Stimulated activated CD4-positive, alpha-beta T cell treated with anti-CD3 and anti-CD28 coated beads, Interleukin-12 subunit alpha, Interleukin-12 subunit beta, amount 100 ng/mL, for 48 hours (primary cell): ENCODE measurements around the gene SMTNL2.
"Not testable (repeated sequence)": the region's sequence is repeated elsewhere in the genome, so short reads cannot be mapped to it uniquely, and the experiment has no call there.

ENCODE experiments used
- DNase-seq, 3 donors: peaks; one replicate each; pipeline ENCODE4 v3.0.0-alpha.2; 2020; ENCODE audit warnings: low read depth in 2 of 3, low spot score in 1 of 3

Gene SMTNL2

DNA sequence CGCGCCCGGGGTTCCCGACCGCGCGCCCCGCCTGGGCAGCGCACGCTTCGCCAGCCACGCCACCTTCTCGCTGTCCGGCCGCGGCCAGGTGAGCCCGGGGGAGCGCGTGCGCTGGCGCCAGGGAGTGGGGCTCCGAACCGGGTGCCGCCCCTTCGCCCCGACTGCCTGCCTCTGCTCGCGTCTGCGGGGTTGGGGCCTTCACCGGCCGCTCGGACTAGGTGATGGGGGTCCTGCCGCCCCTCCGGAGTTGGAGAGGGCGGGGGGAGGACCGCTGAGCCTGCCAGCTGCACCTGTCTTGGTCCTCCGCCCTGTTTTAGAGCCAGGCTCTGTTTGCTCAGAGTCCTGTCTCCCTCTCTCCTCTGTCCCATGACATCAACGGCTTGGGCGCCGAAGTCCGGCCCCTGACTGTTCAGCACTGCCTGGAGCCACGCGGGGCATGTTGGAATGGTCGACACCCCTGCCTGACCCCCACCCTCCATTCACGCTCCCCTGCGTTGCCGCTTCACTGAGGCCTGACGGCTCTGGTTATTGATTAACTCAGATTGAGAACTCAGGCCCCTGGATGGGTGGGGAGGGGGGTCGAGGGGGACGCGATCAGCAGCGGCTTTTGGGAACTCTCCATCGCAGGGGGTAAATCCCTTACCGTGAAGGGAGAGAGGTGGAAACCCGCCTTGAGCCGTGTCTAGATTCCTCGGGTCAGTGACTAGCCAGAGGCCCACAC is 748 bp downstream of the SMTNL2 start:
- no peak for DNase-seq

DNA sequence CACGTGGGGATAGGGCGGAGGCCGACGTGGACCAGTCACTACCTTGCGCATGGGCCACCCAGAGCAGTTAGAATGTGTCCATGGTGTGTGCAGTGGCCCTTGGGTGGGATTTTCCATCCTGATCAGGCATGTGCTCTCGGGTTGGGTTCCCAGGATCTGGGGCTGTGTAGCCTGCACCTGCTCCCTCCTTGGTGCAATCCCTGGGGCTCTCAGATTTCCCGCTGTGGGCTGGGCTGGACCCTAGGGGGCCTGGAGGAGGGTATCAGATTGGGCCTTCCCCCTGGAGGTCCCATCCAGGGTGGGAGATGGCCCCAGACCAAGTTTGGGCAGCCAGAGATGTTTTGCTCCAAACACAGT is 1.3 kb downstream of the SMTNL2 start:
- DNase-seq, result no peak

DNA sequence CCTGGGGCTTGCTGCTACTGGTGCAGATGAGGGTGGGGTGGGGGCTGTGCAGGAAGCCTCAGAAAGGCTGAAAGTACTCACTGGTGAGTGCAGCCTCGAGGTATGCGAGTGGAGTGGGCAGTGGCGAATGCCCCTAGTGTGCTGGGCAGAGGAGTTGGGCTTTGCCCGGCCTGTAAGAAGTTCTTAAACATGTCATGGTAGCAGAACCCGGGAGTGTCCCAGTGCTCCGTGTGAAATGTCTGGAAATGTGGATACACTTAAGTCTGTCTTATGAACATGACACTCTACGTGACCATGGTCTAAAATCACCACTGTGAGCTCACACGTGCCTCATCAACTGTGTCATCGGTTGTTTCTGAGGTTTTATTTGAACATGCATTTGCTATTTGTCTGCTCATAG is 1.7 kb downstream of the SMTNL2 start:
- DNase-seq, result no peak

DNA sequence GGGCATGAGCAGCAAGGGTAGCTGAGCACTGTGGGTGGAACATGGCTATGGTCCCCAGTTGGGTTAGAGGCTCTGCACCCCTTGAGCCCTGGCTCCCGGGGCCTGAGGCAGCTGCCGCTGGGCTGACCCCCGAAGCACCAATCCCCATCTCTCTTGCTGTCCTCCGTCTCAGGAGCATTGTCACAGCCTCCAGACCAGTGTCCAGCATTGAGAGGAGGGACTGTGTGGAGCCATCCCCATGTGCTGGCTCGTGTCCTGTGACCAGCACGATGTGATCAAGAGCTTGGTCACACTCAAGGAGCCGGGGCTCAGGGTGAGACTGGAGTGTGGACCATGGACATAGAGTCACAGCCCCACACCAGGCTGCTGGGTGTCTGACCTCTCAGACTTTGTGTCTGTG is 2.9 kb downstream of the SMTNL2 start:
- DNase-seq, result no peak

DNA sequence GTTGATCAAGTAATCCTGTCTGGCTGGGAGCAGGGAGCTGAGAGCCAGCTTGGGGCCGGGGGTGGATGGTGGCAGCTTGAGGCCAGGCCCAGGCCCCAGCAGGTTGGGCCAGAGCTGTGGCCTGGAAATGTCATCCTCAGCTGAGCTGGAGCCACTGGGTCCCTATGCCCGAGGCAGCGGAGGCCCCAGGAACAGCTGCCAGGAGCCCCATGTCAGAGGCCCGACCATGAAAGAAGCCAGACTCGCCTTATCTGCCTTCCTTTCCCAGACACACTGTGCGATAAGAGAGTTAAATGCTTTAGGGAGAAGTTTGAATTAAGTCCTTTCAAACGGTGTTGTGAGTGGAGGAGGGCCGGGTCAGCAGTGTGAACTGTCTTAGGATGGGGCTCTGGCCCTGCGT is 3.5 kb downstream of the SMTNL2 start:
- no peak for DNase-seq

DNA sequence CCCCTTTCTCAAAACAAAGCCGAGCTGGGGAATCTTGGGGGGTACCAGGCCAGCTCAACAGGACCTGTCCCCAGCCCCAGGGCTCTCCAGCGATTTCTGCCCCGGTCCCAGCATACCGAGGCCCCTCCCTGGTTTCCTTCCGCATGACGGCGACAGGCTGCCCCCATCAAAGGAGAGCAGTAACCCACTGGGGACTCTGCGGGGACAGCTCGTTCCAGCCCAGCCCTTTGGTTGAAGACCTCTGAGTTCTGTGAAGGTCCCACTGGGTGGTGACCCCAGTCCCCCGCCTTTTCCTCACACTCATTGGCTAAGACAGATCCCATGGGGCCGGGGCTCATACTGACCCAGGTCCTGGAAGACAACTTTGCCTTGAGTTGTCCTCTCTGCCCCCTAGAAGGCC is 4.1 kb downstream of the SMTNL2 start:
- no peak for DNase-seq

DNA sequence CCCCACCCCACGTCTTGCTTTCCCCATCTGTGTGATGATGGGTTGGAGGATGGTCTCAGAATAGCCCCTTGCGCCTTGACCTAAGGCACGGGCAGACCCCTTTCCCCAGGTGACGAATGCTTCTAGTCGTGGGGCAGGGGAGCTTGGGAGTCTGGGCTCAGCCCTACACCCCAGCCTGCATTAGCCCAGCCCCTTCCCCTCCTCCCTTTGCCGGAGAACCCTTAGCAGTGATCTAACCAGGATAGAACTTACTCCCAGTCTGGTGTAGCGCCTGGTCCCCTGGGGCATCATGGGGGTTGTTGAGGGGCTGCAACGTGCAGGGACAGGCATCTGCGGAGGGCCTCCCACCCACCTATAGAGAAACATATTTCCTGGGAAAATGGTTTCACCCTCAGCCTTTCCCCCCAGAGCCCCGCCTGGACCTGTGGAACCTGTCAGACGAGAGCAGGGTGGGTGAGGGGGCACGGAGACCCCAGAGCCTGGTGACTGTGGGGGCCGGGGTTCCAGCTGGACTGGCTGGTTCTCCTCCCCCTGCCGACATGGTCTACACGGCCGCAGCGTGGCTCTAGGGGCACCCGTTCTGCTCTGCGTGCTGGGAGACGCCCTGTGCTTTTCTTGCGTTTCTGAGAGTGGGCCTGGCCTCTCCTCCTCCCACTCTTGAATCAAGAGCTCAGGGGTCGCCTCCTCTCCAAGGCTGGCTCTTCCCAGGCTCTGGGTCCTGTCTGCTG is 4.7 kb downstream of the SMTNL2 start:
- no peak for DNase-seq

DNA sequence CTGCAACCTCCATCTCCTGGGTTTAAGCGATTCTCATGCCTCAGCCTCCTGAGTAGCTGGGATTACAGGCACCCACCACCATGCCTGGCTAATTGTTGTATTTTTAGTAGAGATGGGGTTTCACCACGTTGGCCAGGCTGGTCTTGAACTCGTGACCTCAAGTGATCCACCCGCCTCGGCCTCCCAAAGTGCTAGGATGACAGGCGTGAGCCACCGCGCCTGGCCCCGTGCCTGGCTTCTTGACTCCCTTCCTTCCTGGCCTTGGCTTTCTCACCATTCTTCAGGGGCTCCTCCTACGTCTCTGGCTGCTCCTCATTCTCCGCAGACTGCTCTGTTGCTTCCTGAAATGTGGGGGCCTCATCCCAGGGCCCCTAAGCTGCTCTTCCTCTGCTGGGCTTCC is 5.7 kb downstream of the SMTNL2 start:
- DNase-seq, result not testable (repeated sequence)

DNA sequence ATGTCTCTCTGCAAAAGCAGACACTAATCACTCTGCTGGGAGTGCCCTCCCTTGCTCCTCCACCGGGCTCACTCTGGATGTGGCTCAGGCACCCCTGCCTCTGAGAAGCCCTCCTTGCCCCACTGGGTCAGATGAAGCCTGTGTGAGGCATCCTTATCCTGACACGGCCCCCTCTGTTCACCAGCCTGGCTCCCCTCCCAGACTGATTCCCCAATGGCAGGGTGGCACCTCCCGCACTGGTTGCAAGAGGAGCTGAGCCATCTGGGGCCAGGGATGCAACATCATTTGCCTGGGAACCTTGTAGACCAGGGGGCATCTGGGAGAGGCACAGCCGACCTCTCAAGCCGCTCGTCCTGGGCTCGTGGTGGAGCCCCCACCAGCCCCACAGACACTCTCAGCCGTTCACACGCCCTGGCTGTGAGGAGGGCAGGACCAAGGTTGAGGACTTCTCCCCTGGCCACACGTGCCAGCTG is 6.7 kb downstream of the SMTNL2 start:
- DNase-seq, result no peak

DNA sequence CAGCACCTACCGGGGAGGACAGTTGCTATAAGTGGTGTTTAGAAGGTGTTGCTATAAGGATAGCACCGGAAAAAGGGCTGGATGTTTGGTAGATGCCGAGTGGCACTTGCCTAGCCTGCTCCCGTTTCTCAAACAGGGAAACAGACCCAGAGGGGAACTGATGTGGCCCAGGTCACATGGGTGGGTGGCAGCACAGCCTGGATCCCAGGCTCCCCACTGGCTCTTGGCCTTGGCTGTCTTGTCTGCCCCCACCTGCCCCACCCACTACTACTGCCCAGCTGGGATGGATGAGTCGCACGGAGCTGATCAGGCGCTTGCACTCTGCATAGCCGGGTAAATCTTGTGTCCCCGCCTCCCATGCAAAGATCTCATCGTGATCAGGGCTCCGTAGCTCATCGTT is 7.2 kb downstream of the SMTNL2 start:
- no peak for DNase-seq

DNA sequence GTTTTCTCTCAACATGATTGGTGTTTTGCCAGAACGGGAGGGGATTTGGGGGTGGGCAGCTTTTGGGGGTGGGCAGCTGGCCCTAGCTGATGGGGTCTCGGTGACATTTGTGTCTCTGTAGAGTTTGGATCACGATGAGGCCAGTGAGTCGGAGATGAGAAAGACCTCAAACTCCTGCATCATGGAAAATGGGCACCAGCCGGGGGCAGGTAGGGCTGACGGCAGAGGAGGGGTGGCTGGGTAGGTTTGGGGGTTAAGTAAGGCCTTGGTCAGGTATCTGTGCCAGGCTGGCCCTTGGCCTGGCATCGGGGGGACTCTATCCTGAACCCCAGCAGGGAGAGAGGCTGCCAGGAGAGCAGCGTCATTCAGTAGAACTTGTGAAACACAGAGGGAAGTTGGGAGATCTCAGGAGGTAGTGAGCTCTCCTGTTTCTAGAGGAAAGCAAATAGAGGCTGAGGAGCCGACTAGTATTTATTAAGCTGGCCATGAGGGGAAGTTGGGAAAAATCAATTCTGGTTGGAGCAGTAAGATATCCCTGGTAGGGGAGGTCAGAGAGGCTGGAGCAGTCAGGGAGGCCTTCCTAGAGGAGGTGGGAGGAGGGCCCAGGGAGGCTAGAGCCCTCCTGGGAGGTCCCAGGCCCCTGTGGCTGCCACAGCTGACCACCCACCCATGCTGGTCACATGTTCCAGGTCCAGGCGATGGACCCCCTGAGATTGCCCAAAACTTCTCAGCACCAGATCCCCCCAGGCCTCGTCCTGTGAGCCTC is 8.1 kb downstream of the SMTNL2 start:
- DNase-seq, result no peak

DNA sequence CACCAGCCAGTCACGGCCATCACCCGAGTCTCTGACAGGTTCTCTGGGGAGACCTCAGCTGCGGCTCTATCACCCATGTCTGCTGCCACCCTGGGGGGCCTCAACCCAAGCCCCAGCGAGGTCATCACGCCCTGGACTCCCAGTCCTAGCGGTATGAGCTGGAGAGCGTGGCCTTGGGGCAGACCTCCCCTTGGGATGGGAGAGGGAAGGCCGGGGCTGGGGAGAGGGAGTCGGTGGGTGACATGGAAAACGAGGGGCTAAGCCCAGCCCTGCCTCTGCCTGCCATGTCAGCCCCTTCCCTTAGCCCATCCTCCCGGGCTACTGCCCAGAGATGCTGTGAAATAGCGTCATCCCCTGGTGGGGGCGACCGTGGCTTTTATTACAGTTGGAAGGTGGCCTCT is 8.7 kb downstream of the SMTNL2 start:
- DNase-seq, result no peak

DNA sequence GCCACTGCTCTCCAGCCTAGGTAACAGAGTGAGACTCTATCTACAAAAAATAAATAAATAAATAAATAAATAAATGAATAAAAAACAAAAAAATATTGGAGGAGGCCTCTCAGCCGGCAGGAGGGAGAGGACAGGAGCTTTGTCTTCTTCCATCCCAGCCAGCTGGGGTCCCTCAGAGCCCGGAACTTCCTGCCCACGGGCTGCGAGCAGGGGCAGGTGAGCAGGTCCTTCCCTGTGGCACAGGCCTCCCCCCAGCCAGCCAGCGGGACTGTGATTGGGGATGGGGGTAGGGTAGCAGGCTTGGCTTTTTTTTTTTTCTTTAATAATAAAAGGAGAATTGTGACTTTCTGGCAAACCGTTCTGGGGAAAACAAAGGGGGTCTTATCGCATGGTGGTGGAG is 10.1 kb downstream of the SMTNL2 start:
- DNase-seq, result no peak

DNA sequence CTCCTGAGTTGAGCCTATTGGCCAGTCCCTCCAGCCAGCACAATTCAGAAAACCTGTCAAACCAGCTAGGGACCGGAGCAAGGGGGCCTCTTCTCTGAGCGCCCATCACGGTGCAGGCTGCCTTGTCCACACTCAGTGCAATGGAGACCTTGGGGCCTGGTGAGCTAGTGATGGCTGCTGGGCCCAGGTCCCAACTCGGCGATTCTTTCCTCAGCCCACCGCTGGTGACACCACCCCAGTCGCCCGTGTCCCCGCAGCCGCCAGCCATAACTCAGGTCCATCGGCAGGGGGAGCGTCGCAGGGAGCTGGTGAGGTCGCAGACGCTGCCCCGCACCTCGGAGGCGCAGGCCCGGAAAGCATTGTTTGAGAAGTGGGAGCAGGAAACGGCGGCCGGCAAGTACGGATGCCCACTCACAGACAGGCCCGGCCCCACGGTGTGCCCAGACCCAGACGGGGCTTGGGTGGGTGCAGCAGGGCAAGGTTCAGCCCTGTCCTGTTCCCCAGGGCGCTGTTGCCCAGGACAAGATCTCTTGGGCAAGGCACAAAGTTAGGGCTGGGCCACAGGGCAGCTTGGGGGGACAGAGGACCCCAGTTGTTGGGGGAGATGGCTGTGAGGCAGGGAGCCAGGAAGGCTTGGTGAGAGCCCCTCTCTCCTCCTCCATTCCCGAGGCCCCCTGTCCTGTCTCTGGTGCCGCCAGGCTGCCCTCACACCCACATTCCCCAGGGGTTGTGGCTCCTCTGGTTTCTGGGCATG is 10.8 kb downstream of the SMTNL2 start:
- peak in 2 of 3 donors; percentile 10 to 29 for DNase-seq

DNA sequence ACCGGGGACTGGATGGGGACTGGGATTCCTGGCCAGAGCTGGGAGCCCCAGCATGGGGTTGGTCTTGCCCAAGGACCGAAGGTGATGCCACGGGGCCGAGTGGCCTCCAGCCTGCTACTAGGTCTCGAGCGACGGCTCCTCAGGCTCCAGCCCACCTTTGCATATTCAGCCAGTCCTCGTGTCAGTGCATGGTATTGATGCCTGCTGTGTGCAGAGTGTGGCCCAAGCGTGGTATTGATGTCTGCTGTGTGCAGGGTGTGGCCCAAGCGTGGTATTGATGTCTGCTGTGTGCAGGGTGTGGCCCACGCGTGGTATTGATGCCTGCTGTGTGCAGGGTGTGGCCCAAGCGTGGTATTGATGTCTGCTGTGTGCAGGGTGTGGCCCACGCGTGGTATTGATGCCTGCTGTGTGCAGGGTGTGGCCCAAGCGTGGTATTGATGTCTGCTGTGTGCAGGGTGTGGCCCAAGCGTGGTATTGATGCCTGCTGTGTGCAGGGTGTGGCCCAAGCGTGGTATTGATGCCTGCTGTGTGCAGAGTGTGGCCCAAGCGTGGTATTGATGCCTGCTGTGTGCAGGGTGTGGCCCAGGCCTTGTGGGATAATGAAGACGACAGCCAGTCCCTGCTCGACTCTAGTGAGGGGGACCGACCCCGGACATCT is 11.5 kb downstream of the SMTNL2 start:
- DNase-seq, result not testable (repeated sequence)

DNA sequence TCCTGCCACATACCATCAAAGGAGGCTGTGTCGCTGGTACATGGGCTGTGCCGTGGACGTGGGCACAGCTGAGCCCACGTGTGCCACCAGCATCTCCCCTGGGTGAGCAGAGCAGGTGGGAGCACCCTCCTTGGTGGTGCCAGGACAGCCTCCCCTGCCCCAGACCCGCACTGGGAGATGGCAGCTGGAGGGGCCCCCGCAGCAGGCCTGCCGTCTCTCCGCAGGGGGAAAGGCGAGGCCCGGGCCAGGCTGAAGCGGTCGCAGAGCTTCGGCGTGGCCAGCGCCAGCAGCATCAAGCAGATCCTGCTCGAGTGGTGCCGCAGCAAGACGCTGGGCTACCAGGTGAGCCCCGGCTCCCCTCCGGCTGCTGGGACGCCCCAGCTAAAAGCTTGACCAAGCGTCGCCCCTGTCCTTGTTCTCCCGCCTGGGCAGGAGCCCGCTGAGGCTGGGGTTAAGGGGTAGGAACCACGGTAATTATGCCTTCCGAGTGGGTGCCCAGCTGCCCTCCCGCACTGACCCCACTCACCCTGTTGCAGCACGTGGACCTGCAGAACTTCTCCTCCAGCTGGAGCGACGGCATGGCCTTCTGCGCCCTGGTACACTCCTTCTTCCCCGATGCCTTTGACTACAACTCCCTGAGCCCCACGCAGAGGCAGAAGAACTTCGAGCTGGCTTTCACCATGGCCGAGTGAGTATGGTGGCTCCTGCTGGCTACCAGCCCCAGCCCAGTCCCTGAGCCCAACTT is 12.5 kb downstream of the SMTNL2 start:
- no peak for DNase-seq

DNA sequence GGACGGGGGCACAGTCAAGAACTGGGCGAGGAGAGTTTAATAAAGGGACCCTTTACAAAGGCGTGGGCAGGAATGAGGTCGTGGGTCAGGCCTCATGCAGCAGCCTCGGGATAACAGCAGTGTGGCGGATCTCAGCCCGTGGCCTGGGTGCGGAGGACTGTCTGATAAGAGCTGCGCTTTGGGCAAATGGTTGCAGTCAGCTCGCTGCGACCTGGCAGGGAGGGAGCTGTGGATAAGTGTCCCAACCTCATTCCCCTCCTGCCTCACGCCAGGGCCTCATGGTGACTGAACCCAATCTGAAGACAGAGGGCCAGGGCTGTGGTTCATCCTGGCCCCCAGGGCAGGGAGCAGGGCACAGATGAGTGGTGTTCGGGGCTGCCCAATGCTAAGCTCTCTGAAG is 13.6 kb downstream of the SMTNL2 start:
- no peak for DNase-seq

DNA sequence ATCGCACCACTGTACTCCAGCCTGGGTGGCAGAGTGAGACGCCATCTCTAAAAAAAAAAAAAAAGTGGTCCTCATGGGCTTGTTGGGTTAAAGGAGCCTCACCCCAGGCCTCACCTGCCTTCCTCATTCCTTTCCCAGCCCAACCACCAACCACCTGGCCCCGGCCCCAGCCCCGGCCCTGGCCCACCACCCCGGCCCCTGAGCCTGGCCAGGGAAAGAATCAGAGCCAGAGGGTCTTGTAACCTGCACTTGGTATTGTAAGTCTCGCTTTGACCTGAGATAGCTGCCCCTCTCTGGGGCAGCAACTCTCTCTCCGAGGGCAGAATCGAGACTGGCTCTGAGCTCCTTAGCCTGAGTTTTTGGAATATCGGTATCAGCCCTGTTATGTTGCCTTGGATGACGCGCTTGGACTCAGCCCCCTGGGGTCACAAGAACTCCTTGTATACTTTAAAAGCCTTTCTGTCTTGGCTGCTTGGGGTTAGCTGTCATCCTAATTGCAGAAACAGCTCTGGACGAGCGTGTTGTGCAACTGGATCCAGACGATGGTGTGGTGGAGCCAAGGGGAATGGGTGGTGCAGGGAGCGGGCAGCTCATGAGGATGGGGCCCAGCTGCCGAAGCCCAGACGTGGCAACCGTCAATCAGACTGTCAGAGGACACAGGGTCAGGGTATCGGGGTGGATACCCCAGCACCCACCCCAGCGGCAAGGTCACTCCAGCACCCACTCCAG is 14.6 kb downstream of the SMTNL2 start:
- DNase-seq, result no peak

DNA sequence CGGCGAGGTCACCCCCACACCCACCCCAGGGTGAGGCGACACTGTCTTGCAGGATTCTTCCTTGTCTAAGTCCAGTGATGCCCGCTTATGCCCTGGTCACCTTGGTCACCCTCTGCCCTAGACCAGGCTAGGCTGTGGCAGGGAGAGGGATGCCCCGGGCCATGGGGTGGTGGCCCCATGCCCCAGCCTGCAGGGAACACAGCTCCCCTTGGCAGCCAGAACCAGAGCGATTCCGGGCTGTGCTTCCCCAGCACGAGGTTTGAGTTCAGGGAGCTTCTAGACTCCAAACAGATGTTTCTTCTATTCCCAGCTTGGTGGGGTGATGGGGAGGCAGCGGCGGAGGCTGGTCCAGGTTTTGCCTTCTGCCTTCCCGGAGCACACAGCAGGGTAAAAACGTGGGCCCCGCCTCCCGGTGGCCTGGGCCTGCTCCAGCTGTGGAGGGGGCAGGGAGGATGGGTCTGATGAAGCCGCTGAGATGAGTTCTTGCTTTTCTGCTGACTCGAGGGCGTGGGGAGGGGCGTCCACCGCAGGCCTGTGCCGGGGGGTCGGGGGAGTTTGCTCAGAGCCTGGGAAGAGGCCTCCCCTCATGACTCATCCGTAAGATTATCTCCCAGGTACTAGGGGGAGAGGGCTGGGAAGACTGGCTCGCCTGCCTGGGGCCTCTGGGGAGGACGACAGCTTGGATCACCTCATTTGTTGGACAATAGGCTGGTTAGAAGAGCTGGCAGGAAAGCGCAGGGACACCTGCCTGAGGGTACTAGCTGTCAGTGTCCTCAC is 15.4 kb downstream of the SMTNL2 start:
- DNase-seq, result no peak
